ENCODE results near the gene KLK12.

GRCh38 chr19:51060973-51061372 is 26.2 kb upstream of the KLK12 start:
- TF ChIP-seq, protein P1, sequence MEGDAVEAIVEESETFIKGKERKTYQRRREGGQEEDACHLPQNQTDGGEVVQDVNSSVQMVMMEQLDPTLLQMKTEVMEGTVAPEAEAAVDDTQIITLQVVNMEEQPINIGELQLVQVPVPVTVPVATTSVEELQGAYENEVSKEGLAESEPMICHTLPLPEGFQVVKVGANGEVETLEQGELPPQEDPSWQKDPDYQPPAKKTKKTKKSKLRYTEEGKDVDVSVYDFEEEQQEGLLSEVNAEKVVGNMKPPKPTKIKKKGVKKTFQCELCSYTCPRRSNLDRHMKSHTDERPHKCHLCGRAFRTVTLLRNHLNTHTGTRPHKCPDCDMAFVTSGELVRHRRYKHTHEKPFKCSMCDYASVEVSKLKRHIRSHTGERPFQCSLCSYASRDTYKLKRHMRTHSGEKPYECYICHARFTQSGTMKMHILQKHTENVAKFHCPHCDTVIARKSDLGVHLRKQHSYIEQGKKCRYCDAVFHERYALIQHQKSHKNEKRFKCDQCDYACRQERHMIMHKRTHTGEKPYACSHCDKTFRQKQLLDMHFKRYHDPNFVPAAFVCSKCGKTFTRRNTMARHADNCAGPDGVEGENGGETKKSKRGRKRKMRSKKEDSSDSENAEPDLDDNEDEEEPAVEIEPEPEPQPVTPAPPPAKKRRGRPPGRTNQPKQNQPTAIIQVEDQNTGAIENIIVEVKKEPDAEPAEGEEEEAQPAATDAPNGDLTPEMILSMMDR (IDR thresholded peaks at IDR 0.05), result no peak
- no peak for TF ChIP-seq POLR2A (IDR thresholded peaks at IDR 0.05)

All from right lobe of liver (tissue), 4 donors.